NCI-H146 treated with DMSO at 0.1 percent for 48 hours (cell line): ENCODE measurements around the gene IFTAP.
A peak's percentile ranks its signal among the peaks of the same experiment; 100 is the strongest.
"Not testable (repeated sequence)": the region's sequence is repeated elsewhere in the genome, so short reads cannot be mapped to it uniquely, and the experiment has no call there.

ENCODE experiments used
- DNase-seq: peaks from one replicate; lab custom pipeline; 2025; ENCODE audit not compliant: unreplicated experiment; lab: John Stamatoyannopoulos, UW

Gene IFTAP

DNA sequence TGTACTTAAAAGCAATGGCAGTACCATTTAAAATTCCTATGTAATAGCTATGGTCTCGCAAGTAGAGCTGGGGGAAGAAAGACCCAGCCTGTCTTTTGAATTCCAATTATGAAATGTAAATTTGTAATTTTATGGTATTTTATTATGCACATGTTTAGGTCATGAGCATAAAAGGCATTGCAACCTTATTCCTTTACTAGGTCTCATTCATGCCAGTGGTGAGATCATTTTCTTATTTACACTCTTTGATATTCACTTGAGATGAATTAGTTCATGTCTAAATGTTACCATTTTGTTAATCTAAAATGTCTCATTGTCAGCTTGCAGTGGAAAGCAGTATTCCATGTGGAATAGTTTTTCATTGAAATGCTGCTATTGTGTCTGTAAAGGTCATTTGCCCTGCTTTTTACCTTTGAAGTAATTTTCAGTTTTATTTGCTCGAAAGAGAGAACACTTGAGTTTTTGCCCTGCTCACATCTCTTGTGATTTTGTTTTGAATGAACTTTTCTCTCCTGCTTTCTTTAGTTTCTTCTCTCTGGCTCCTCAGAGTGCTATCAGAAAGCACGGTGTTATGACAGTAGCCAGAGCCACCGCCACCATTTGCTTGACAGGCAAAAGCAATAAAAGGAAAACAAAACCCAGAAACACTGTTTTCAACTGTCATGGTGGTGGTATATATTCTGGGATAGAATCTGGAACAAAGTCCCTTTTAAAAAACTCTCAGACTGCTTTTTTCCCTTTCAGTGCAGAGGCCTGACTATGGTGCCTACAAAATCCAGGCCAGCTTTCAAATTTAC lies 41.0 kb downstream of the IFTAP start:
- no peak for DNase-seq

DNA sequence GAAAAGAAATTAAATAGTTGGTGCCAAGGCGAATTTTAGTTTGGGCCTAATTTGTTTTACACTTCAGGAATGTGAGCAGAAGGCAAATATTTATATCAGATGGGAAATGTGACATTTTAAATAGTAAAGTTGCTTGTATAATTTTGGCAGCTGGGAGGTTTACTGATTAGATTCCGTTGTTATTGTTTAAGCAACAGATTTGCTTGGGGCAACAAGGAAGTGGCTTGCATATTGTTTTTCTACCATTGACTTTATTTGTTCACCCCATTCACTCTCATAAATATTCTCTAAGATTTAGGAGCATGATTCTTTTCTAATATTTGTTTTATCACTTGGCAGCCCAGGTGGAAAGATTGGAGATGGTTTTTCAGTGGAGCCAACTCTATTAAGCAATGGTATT lies 44.3 kb downstream of the IFTAP start:
- no peak for DNase-seq

DNA sequence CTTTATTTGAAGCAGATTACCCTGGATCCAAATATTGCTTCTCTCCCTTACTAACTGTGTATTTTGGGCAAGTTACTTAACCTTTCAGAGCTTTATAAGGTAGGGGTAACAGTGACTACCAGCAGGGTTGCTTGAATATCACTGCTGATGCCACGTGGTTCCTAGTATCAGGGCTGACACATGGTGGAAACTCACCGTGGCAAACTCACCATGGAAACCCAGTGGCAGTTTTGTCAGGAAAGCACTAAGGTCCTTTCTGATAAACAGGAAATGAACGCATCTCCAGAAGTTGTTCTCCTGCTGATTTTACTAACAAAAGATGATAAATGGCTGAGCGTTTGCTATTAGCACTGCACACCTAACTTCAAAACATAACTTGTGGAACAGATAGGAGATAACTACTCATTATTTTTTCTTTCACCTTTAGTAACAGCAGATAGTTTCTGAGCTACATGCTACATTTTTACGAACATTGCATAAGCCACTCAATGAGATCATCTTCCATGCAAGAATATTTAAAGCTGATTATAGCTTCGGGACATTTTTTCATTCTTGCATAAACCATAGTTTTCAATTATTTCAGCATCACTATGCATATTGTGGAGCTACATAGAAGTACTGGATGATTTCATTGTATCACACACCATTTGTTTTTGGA lies 63.4 kb downstream of the IFTAP start:
- no peak for DNase-seq

DNA sequence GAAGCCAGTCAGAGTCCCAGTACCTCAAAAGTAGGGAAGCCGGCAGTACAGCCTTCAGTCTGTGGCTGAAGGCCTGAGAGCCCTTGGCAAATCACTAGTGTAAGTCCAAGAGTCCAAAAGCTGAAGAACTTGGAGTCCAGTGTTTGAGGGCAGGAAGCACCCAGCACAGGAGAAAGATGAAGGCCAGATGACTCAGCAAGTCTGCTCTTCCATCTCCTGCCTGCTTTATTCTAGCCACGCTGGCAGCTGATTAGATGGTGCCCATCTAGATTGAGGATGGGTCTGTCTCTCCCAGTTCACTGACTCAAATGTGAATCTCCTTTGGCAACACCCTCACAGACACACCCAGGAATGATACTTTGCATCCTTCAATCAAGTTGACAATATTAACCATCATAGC lies 67.1 kb downstream of the IFTAP start:
- not testable (repeated sequence) for DNase-seq

DNA sequence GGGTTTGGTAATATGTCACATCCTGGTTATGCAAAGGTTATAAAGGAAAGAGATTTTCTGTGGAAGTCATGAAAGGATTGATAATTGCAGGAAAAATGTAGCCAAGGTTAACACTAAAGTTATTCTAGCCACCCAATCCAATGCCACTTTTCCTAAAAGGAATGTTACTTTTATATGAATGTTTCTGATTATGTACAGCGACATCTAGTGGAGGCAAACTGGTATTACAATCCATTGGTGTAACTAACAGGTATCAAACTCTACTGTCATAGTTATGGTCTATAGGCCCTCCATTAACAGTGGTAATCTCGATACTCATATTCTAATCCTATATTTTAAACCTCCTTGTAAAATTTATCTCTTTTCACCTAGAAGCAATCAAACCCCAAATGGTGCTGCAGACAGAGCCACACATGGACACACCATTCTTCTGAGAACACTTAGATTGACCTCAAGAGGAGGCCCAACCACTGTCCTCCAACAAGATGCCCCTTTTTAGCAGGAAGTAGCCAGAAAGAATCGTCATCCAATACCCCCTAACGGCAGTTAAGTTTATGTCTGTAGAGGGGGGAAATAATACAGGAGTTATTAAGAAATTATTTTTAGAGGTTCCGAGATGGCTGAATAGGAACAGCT lies 78.6 kb downstream of the IFTAP start:
- DNase-seq, result no peak

DNA sequence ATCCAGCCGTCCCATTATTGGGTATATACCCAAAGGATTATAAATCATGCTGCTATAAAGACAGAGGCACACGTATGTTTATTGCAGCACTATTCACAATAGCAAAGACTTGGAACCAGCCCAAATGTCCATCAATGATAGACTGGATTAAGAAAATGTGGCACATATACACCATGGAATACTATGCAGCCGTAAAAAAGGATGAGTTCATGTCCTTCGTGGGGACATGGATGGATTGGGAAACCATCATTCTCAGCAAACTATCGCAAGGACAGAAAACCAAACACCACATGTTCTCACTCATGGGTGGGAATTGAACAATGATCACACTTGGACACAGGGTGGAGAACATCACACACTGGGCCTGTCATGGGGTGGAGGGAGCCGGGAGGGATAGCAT lies 85.2 kb downstream of the IFTAP start:
- DNase-seq, result not testable (repeated sequence)

DNA sequence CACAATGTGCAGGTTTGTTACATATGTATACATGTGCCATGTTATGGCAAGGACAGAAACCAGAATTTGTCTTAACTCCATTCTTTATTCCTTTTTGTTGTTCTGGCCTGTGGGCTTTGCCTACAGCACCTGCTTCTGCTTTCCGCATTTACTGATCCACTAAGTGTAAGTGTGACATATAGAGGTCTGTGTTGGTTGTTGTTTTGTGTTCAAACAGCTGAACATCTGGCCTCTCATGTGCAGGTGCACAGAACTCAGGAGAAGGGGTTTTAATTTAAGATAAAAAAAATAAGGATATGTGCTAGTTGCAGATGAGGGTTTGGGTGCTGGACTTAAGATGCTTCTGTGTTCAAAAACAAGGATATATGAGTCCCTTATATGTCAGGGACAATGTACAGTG lies 89.5 kb downstream of the IFTAP start:
- no peak for DNase-seq

DNA sequence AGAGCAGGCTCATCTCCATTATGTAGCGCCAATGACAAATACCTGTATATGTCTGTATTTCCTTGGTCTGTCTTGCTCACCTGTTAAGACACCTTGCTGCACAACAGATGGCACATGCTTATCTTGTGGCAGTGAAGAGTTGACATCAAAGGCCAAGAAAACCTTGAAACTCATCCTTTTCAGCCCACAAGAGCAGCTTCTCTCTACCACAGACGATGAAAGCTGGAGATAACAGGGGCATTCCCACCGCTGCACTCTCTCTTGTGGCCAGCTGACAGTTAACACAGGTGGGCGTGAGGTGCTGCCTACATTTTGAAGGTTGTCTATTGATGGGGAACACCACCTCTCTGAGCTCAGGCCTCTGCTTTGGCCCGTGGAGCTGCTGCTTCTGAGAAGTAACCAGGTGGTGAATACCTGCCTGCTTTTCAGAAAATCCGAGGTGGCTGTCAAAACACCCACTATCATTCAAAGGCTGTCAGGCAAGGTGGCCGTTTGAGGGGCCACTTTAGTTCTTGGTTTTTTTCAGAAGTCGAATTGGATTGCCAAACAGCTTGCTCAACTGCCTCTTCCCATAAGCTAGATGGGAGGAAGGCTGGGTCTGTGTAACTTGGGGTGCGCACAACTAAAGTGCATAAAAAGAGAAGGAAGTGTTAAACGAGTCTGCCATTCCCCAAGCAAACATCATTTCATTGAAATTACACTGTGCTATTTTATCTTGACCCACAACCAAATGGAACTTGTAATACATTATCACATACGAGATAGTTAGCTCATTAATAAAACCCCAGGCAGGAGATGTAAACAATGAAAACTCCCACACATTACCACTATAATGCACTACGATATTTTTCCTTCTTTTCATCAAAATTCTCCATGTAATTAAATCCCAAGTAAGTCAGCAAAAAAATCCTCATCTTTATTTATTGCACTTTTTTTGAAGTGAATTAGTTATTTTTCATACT lies 90.8 kb downstream of the IFTAP start:
- no peak for DNase-seq

DNA sequence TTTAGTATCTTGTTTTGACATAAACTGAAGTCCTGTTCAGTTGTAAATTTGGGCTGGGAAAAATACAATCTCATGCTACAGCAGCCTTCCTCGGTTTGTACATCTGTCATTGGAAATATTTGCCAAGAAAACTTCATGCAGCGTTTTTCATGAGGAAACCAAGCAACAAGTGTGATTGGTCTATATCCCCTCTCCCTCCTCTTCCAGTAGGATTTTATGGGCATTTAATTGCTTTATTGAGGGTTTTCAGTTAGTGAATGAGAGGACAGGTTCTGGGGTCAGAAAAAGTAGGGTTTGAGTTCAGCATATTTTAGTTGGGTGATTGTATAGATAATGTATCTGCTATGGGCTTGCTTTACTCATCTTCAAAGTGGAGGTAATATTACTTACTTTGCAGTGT lies 93.8 kb downstream of the IFTAP start:
- DNase-seq, result no peak

DNA sequence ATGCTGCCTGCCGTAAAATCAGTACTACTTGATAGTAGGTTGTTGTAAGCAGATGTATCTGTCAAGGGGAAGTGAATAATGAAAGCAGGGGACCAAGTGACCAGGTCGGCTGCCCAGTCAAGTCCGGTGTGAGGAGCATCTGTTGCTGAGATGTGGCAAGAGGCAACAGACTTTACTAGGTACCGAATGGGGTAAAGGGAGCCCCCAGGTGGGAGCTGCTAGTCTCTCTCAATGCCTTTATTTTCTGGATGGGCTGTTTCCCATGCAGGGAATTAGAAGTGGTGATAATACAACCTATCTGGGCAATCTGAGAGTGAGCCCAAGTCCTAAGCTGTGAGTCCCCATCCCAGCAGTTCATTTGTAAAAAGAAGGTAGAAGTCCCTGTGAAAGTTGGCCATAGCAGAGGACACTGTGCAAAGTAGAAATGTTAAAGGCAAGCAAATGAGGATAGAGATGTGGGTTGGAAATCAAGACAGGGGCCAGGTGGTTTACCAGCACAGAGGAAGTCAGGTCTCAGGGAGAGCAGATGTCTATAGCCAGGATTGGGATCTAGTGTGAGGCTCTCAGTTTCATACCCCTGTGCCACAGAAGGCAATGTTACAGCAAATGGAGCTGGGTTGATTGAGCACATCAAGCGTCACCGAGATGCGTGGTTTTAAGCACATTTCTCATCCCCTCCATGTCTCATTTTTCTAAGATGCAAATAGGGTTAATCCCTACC lies 94.4 kb downstream of the IFTAP start:
- DNase-seq, result no peak

DNA sequence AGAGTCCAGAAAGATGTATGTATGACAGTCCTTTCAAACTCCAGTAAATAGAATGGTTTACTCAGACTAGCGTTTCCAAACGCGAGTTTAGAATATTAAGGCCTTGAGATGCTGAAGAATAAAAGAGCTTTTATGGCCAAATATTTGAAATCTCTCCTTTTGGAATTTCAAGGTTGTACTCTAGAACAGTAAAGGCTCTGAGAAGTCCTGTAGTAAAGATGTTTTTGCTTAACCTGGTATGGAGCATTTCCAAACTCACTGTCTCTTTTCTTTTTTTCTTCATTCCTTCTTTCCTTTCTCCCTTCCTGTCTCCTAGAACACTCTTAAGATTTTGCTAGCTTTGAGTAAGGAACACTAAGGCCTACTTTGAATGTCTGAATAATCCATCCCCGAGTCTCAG lies 95.1 kb downstream of the IFTAP start:
- no peak for DNase-seq

DNA sequence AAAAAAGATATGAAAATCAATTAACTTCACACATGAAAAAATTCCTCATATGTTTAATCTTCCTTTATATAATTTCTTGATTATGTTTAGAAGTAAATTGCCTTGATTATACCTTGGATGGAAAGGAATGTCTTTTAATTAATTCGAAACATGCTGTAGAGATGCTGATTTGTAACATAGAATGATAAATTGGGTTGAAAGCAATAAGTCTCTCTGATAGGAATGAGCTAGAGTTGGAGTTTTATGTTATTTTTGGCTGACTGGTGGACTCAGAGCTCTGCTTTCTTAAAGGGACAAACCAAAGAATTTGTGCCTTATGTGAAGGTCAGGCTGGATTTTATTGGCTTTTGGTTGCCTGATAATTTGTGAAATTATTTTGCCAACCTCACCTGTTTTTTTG lies 98.4 kb downstream of the IFTAP start:
- no peak for DNase-seq

DNA sequence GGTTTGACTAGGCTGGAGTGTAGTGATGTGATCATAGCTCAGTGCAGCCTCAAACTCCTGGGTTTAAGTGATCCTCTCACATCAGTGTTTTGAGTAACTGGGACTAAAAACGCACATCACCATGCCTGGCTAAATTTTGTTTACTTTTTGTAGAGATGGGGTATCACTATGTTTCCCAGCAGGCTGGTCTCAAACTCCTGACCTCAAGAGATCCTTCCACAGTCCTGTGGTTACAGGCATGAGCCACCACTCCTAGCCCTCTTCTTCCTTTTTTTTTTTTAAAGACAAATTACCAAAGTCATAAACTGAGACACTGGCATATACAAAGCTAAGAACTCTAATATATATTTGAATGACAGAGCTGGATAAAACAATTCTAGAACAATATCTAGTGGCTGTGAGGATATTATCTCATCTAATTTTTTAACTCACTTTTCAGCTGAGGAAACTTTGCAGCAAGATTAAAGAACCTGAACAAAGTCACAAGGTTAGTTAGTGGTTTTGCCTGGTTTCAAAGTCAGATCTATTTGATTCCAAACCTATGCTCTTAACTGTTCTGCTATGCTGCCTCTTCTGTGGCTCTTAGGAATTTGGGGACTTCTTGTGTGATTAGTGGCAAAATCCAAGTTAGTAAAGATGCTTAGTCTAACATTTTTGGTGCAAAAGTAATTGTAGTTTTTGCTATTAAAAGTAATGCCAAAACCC lies 99.0 kb downstream of the IFTAP start:
- DNase-seq, result no peak

DNA sequence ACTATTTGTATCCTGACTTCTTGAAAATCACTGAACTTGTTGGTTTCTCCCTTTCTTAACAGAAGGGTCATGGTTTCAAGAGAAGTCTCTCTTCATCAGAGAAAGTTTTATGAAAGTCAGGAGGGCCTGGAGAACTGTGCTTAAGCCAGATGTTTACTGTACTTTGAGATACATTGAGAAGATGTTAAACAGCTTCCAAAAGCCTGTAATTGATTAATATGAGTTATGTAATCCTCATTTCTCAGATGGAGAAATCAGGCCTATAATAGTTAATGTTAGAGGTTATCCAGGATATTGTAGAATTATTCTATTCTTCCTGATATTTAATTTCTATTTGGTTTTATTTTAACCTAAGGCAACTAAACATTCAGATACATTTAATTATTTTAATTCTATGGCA lies 100.8 kb downstream of the IFTAP start:
- DNase-seq, result no peak

DNA sequence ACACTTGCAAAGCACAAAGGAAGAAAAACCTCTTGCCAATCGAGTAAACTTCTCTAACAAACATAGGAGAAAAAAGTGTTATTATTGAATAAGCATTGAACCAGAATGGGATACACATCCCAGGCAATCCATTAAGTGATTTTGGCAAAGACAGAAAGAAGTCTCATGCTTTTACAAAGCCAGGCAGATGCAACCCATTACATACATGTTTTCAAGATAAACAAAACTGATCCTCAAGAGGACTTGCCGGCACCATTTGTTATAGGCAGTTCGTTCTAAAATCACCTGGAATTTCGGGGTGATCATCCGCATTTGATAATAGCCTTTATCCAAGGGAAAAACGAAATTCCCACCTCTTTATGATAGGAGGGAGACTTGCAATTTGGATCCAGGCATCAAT lies 101.3 kb downstream of the IFTAP start:
- no peak for DNase-seq

DNA sequence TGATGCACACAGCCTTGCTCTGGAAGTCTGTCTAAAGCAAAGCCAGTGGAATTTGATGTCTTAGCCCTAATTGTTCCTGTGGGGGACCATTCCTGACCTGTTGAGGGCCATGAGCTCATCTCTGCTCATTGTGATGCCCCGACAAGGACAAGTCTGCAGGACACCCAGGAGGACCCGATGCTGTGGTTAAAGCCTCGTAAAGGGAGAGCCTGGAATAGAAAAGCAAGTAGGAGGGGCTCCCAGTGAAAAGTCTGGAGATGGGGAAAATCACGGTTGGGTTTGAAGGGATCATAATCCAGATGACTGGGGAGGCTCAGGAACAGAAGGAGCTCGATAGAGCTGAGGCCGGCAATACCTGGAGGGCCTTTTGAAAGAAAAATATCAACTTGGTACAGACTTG lies 102.2 kb downstream of the IFTAP start:
- no peak for DNase-seq

DNA sequence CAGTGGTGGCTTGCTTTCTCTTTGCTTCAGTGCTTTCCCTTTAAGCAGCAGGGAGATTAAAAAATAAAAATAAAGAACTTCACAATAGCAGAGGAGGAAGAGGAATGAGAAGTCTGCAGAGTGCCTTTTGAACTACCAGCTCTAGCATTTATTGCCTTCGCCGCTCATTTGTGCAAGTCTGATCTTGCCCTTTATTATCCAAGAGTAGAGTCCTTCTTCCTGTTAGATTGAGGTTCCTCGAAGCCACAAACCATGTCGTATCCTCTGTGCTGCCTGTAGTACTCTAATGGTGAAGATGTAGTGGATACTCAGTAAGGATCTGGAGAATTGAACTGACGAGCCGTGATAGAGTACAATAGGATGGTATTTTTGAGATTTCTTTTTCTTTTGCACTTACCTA lies 105.0 kb downstream of the IFTAP start:
- no peak for DNase-seq

DNA sequence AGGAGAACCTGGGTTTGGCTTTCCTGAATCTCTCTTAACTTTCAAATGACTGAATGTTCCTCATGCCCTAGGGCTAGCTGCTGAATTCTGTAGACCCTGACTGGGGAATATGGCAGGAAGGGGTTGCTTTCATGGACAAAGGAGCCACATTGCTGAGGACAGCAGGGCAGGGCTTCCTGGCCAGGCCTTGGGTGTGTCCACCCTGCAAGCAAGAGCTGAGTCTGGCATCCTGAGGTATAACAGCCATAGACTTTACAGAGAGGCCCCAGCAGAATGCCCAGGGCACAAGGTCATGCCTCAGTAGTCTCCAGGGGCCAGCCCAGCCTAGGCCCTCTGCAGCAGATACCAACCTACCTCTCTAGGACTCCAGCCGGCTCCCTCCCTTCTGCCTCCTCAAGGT lies 105.9 kb downstream of the IFTAP start:
- DNase-seq, result no peak

DNA sequence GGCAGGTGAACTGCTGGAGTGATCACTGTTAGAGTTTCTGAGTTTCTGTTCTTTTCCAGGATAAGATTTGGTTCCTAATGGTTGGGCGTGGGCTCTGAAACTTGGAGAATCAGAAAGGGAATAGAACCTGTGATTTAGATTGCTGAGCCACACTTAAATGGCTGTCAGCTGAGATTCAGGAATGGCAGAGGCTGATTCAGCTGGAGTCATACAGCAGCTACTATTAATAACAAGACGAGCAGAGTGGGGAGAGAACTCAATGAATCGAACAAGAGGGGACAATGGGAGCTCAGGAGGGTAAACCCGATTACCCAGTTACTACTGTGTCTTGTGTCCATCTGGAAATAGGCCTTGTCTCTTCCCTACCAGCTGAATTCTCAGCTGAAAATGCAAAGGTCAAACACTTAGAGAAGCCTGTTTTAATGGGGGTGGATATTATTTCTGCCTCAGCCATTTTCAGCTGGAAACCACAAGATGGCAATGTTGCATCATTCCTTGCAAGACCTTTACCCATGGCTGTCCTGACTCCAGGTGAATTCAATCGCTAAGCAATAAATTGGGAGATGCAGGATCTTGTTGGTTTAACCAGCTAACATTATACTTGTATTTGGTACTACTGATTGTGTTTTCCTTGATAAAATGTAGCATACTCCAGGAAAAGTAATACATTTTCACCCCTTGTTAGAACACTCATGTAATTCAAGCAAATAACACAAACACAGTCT lies 108.2 kb downstream of the IFTAP start:
- peak; percentile 26 for DNase-seq
